Activated CD4-positive, alpha-beta T cell treated with anti-CD3 and anti-CD28 coated beads for 4 hours (primary cell): ENCODE data around the gene XCR1.
A peak's percentile ranks its signal among the peaks of the same experiment; 100 is the strongest.
"Not testable (repeated sequence)": the region's sequence is repeated elsewhere in the genome, so short reads cannot be mapped to it uniquely, and the experiment has no call there.

Experiments
- DNase-seq, 2 donors: peaks; one replicate each; pipeline ENCODE4 v3.0.0-alpha.2; 2020

Gene XCR1

DNA sequence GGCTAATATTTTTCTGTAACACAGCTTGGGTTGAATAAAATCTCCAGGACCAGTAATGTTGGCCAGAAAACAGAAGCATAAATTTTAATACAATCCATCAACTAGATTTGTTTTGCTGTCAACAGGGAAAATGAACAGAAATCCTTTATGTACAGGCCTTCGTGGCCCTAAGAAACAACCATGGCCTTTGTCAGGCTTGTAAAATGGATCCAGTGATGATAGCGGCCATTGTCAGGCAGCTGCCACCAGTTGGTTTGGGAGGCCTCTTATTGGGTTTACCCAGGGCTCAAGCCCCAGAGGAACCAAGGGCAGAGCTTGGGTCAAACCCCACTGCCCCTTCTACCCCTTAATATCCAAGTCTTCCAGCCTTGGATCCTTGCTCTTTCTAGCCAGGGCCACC lies 26.1 kb downstream of the XCR1 start:
- DNase-seq, result no peak

DNA sequence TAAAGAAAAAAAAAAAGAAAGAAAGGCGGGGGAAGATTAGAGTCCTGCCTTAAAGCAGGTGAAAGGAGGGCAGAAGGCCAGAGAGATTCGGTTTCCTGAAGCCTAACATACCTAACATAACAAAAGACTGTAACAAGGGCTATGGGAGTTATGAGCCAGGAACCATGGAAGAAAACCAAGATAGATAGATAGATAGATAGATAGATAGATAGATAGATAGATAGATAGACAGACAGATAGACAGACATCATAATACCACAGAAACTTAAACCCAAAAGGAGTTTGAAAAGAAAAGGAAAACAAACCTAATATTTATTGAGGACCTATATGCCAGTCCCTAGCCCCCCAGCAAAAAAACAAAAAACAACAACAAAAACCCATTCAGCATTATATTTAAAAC lies 29.3 kb downstream of the XCR1 start:
- no peak for DNase-seq

DNA sequence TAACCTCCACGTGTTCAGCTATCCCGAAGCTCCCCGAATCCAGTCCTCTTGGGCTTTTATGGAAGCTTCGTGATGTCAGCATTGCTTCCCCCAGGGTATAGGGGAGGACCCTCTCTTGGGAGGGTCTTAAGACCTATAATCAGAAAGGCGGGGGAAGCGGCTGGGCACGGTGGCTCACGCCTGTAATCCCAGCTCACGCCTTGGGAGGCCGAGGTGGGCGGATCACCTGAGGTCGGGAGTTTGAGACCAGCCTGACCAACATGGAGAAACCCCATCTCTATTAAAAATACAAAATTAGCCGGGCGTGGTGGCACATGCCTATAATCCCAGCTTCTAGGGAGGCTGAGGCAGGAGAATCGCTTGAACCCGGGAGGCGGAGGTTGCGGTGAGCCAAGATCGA lies 29.8 kb downstream of the XCR1 start:
- not testable (repeated sequence) for DNase-seq

DNA sequence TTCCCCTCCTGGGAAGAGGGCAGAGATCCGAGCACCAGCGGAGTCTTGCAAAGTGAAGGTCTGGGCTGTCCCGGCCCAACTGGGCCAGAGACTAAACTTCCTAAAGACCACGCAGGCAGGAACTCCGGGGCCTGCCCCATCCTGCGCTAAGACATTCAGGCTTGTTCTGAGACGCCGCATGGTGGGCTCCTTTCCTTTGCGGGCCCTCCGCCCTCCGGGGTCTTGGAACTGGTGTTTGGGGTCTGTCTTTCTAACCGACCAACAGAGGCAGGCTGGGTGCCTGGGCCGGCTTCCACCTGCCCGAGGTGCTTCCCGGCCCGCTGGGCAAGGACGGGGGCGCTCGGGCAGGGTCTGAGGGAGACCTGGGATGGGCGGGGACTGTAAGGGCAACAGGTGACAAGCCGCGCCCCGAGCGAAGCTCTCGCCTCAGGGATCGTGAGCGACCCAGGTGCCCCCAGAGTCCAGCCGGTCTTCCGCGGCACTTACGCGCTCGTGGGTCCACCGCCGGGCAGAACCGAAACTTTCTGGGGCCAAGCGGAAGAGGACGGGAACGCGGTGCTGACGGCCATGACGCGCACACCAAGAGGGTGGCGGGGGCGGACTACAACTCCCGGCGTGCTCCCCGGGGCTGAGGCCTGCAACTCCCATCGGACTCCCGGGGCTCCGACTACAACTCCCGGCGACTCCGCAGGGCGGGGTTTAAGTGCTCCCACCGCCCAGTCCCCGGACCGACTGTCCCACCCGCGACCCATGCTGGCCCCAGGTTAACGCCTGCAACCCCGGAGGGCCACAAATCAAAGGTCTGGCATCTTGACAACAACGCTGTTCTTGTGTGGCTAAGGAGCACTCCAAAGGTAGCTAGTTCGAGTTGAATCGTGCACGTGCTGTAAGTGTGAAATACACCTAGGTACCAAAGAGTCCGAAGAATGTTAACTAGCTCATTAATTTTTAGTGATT lies 31.8 kb downstream of the XCR1 start, which contains the start of gene FYCO1:
Gene FYCO1 (minus strand): TSS at position 589 of the 957 bp plus-strand sequence. CDS start 10,914 bp downstream, outside the sequence.
- DNase-seq, result peak; percentile 90 to 91

DNA sequence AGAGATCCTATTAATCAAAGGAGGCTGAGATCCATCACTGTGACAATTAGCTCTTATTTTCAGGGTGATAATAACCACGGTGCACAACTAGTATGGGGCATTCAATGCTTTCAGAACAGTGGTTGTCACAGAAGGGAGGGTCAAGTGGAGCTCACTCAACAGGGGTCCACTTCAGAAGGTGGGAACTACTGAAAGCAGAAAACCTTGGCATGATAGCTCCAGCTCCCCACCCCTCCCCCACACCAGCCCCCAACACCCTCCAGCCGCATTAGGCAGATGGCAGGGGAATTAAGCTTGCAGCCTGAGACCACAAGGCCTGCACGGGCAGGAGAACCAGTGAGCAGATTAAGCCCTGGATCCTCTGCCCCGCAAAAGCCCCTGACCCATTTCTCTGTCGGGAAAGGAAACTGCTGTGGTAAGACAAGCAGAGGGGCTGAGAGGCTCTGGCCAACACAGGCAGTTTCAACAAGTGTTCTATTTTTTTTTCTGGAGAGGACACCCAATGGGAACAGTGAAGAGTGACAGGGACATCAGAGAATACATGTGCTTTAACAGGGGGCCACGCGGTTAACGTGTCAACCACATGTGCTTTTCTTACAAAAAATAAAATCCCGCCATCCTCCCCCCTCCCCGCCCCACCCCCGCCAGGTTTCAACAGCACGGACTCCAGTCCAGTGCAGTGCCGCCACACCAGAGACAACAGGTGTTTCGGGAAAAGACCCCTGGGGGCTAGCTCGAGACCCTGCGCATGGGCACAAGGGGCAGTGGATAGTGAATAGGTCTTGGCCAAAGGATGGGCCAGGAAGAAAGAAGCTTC lies 32.7 kb downstream of the XCR1 start:
- DNase-seq, result peak; percentile 41 to 55

DNA sequence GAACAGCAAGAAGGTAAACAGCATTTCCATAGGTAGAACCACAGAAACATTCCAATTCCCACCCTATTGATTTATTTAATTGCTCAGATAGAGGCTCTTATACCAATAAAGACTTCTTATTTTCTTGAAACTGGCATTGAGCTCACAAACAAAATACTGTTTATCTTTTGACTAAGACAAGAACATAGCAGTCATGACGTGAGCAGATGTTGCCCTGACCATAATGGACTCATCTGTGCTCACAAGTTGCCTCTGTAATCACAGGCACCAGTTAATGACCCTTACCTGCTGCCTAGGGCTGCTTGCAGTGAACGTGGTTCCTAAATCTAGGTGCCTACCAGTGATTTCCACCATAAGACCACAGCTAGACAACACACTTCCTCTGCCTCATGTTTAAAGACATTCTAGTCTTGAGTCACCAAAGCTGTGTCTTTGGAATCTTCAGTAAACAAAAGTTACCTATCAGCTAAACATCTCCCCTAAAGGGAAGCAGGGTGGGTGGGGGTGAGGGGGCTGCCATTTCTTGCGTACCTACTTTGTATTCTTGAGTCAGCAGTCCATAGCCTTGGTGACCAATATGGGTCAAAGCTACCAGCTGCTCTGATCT lies 33.8 kb downstream of the XCR1 start:
- DNase-seq, result peak; percentile 31 to 48

DNA sequence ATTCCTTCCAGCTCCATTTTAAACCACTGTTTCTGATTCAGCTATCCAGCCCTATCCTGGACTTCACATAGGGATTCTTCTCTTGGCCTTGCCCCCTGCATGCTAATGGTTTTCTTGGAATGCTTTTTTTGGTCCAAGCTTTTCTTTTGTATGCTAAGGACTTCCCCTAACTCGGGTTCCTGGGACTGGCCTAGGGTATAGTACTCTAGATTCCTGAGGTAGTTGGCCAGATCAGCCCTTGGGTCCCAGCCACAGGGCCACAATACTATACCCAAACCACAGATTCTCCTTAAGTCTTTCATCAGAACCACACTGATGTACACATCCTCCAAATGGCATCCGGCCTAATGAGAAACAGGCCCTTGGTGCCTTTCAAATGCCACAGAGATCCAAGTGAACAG lies 34.5 kb downstream of the XCR1 start:
- DNase-seq, result no peak

DNA sequence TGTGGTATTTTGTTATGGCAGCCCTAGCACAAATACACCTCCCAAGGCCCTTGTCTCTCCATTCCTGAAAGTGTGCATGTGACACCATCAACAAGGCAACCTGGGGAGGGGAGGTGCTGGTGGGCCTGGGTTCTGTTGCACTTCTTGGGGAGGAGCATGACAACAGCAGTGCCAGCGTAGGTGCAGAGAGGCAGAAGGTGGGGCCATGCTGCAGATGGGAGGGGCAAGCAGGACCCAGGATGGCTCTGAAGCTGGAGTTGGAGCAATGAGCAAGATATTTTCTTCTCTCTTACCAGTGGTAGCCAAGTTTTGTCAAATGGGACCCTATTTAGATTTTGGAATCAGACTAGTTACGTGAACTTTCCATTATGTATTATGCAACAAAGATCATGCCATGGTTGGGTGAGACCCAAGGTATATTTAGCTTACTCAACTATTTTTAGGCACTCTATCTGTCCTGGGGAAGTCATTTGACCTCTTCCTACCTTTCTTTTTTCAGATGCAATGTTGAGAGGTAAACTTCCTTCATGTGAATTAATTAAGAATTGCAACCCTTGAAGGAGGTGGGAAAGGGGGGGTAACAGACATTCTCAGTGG lies 35.1 kb downstream of the XCR1 start:
- no peak for DNase-seq

DNA sequence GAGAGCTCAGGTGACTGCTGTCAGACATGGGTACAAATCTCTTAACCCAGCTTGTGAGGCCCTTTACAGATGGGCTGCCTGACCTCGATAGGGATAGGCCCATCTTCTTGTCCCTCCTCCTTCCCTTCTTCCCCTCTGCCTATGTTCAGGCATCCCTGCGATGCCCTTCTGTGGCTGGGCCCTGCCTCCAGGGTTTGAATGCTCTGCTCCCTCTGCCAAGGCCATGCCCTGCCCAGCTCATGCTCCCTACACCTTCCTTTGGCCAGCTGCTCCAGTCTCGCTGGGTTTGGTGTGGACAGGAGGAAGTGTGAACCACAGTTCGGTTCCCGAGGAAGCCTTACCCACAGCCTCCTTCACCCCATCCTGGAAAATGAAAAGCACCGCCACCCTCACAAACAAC lies 35.9 kb downstream of the XCR1 start:
- DNase-seq, result no peak

DNA sequence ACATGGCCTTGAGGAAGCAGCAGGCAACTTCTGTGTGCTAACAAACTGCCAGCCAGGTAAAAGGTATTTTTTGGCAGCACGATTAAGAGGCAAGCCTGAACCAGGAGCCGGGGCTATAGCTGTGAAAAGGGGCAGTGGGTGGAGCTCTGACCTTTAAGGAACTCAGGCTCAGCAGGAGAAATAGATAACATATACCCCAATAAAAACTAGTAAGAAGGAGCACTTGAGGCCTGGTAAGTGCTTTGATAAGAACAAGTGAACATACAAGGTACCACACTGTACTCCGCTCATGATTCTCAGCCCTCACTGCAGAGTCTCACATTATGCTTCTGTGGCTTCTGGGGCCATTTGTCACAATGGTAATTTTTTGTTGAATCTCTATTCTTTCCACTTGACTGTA lies 37.1 kb downstream of the XCR1 start:
- no peak for DNase-seq

DNA sequence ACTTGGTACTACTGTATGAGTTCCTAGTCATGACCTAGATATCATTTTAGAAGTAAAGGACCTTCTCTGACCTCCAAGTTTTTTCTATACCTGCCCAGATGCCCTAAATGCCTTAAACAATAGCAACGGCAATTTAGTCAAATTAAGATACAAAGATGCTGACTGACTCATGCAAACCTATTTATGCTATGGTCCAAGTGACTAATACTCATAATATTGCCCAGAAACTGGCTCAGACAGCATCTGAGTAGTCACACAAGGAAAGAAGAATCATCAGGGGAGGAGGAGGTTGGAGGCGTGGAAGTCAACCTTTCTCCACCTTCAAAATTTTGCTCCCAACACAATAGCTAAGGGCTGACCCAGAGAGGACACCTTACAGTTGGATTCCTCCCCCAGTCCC lies 38.5 kb downstream of the XCR1 start:
- no peak for DNase-seq

DNA sequence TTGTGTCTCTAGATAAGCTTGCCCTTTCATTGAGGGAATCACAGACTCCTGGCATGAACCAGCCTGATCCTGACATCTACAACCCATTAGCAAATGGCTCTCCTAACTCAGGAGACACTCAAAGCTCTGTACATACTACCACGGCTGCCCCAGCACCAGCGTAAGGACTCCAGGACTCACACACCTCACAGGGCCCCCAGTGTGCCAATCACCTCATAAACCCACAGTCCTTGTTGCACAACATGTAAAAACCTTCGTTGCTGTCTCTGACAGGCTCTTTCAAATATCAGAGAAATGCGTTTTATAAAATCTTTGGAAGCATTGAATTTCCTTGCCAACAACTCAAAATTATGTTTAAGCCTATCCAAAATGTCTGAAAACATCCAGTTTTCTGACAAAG lies 38.9 kb downstream of the XCR1 start:
- no peak for DNase-seq

DNA sequence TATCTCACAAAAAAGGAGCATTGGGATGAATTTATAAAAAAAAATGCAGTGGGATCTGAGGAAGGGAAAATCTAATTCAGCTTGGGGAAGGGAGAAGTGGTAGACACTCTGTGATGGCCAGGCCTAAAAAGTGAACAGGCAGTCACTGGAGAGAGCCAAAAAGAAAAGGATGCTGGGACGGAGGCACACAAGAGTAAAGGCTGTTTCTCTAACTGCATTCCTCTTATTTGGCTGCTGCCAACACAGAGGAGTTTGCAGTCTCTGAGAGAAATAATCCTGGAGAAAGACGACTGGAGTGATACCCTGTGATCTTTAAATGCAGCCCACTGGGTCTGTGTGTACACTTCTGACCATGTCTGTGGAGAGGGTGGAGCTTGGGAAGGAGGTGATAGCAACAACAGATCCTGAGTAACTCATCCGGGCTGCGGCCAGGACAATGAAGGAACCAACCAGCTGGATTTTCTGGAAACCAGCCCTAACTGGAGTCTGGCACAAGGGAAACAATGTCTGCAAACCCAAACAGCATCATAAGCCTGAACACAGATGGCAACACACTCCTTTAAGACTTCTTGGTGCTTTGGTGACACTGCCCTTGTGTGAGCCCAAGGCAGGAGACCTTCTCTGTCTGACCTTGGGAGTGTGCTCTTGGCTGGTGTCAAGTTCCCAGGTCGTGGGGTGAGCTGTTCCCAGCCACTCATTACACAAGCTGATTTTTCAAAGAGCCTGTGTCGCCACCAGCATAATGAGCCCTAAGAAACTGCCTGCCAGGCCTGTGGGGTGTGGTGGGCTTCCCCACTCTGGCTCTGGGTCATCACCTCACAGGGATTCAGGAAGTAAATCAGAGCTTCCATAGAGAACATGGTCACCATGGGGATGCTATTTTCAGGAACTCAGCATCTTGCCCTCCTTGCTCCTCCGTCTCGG lies 39.7 kb downstream of the XCR1 start:
- no peak for DNase-seq

DNA sequence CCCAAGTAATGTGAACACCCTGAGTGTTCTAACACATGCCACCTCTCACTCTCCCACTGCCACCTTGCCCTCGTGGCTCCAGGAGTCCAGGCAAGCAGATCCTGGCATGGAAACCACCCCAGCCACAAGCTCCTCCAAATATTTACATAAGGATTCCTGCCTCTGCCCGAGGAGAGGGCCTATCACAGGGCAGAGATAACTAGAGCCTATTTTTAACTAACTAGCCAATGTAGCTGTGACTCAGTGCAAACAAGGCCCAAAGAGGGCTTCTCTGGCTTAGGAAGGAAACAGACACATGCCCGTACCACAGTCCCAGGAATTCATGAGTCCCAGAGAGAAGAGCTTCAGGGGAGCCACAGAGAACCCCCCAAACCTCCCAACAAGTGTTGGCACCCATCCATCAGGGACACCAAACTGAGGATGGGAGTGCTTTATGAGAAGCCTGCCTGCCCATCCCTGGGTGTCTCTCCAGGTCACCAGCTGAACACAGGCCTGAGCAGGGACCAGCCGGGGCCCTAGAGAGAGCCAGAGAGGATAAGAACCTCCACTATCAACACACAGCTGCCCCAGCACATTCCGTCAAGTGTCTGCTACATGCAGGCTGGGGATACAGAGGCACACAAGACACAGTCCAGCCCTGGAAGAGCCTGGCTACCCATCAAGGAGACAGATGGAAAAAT lies 40.8 kb downstream of the XCR1 start:
- no peak for DNase-seq

DNA sequence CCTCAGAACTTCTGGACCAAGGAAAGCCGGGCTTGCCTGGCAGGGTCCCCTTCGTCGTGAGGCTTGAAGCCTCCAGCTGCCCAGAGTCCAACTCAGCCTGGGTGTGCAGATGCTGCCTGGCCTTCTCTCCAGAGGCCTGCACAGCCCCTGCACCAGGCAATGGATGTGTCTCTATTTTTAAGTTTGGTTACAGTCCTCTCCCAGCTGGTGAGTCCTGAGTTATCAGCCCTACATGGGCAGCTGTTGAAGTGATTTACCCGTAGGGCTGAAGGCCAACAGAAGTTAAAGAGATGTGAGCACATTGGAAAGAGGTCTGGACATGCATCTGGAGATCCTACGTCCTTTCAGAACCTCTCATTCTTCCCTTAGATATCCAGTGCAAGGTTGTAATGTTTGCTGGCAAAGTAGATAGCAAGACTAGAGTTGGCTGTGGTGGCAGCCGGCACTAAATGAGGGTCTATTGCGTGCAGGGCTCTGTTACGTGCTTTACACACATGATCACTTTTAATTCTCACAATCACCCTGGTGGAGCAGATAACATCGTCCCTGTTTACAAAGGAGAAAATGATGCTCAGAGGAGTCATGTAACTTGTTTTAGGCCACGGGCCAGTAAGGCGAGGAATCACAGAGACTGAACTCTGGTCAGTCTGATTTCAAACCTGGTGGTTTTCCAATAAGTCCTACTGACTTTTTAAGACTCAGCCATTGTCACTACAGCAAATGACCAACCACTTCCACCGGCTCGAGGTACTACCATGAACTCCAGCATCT lies 41.6 kb downstream of the XCR1 start:
- DNase-seq, result no peak

DNA sequence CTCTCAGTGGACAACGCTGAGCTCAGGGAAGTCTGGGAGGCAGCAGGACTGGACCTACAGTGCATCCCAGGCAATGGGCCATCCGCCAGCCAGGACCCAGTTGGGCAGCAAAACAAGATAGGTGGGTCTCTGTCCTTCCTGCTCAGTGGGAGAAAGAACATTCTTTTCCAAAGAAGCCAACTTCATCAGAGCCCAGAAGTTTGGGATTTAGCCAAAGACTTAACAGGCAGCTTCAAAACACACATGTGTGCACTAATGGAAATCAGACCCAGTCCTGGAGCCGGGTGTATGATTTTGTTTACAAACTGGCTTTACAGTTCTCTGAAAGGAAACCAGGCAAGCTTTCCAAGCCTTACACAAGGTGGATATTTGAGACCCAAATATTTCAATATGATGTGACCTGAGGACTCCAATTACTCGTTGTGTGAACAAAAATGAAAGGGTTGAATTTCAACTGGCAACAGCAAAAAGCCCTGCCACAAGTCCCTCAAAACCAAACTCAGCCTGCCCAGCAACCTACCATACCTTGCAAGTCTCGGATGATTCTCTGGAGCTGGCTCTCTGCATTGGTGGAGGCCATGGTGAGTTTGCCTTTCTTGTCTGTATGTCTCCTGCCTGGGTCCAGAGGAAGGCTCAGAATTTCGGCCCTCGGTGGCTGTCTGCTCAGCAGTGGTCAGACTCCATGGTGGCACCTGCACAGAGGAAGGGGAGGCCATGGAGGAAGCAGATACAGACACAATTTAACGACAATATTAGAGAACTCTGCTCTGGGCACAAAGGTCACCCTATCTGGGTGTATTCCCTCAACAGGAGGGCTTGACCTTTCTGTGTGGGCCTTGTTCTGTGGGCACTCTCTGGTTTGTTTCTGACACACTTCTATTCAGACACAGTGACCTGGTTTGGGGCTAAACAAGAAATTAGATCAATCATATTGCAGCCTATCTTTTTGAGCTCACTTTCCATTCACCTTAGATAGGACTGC lies 42.7 kb downstream of the XCR1 start:
- DNase-seq, result no peak

DNA sequence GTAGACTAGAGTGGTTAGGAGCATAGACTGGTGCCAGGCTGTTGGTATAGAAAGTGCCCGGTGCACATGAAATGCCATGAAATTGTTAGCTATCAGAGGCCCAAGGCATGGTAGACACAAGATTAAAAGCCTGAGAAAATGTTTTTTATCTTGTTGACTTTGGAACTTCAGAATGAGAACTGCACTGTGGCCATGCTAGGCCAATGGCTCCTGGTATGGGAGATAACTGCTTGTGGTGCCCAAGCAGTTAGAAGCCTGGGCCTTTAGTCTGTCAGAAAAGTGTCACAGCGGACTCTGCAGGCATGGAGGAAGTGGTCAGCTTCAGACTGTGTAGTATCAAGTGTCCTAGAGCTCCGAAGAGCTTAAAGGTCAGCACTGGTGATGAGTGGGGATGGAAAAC lies 43.5 kb downstream of the XCR1 start:
- no peak for DNase-seq

DNA sequence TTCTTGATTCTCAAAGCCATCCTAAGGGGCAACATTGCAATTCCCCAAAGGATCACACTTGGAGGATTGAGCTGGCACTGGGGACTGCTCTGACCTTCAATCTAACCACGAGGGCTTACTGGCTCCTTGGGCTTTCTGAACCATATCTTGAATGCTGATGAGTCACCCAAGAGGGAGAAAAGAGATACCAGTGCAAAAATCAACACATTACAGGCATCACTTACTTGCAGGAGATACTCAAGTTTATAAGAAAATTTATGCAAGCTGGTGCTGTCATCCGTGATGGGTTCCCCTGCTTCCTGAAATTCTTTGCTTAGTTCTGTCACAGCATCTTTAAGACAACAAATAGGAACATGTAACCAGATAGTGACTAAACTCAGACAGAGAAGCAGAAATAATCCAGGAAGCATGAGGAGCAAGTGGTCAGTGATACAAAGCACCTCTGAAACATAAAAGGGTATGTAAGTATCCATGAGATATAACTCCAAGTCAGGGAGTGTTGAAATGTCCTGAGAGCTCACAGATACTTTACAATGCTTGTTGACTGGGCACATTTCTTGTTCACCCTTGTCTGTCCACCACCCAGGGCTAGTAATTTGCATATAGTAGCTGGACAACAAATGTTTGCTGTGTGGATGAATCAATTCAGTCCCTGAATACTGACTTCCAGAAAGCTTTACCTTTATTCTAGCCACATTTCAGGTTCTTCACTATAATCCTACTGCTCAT lies 45.8 kb downstream of the XCR1 start:
- no peak for DNase-seq
